Colonic mucosa (tissue), 4 donors: Measurements from ENCODE around the gene SND1. TPM values are rescaled to one million over a fixed set of nuclear protein-coding genes. Genes with fewer than 3 reads are reported as not detected.

ENCODE experiments used
- DNase-seq: peaks from one replicate; pipeline ENCODE4 v3.0.0-alpha.2; 2020
- H3K27ac ChIP-seq: fragments of 200-600 bp; one replicate; pipeline ENCODE4 v1.8.0; 2021
- H3K27me3 ChIP-seq: fragments of 200-600 bp; one replicate; pipeline ENCODE4 v1.8.0; 2021
- H3K36me3 ChIP-seq: fragments of 200-600 bp; one replicate; pipeline ENCODE4 v1.8.0; 2021
- H3K4me1 ChIP-seq: fragments of 200-600 bp; one replicate; pipeline ENCODE4 v1.8.0; 2021; ENCODE audit warnings: mild to moderate bottlenecking
- H3K4me3 ChIP-seq: fragments of 200-600 bp; one replicate; pipeline ENCODE4 v1.8.0; 2021
- H3K9ac ChIP-seq, 2 donors: one replicate each; pipeline ENCODE4 v1.7.0; 2013; ENCODE audit warnings: control low read depth in 2 of 2, low read depth in 2 of 2, low read length in 2 of 2
- H3K9me3 ChIP-seq: fragments of 200-600 bp; one replicate; pipeline ENCODE4 v1.8.0; 2021
- CTCF ChIP-seq: fragments of 200-600 bp; IDR thresholded peaks from one replicate; pipeline ENCODE4 v1.8.0; 2022; ENCODE audit warnings: antibody characterized with exemption, mild to moderate bottlenecking
- intact Hi-C: fragments of 100-400 bp; cut with DNase I; formaldehyde crosslinking; loops from one replicate; pipeline ENCODE4 v1.14.1; 2022
- total RNA-seq, 2 donors: library from RNA; stranded (reverse); fragmentation: NEBNext Ultra II Directional in 1 of 2; extraction: Animal tissue kit (Norgen Biotek cat#: 25700) in 1 of 2; gene quantifications; one replicate each; pipeline ENCODE4 v1.2.1, GENCODE V29; 2021
- donor health status: healthy.
- donor health status: DM: no; HTN: no; CAD: no.
- donor health status: DM: no; HTN: no; CAD: no.

SND1 gene
- total RNA-seq, 2 donors from 2014 or later = 134 to 163 TPM

- no peak overlapping the region for H3K4me3 ChIP-seq
- no peaks in the 10 kb centered on the region for H3K27me3 ChIP-seq
- no peaks in the 10 kb centered on the region for H3K4me1 ChIP-seq
- intact Hi-C loops = no loop called here
- H3K36me3 ChIP-seq = no peaks in the 10 kb centered on the region
- H3K9me3 ChIP-seq = no peaks in the 10 kb centered on the region
- DNase-seq = no peak
- no peak for TF ChIP-seq CTCF
- H3K27ac ChIP-seq = no peak overlapping the region
- no peak overlapping the region for H3K9ac ChIP-seq
Observed at GRCh38 chr7:128097211-128097731, 445.3 kb downstream of the SND1 start.

- no peak overlapping the region for H3K27ac ChIP-seq
- H3K27me3 ChIP-seq = peaks cover 8% of the 10 kb centered on the region
- no peaks in the 10 kb centered on the region for H3K4me1 ChIP-seq
- no peak for TF ChIP-seq CTCF
- no peaks in the 10 kb centered on the region for H3K9me3 ChIP-seq
- intact Hi-C loops = no loop called here
- H3K4me3 ChIP-seq = no peak overlapping the region
- H3K9ac ChIP-seq = no peak overlapping the region
- DNase-seq = no peak
- H3K36me3 ChIP-seq = no peaks in the 10 kb centered on the region
Observed at GRCh38 chr7:128098629-128099028, 446.6 kb downstream of the SND1 start.

GRCh38 chr7:128099204-128099671 is 447.2 kb downstream of the SND1 start:
- Histone ChIP-seq H3K27ac (no peak overlapping the region), H3K9me3 (no peaks in the 10 kb centered on the region)
- TF ChIP-seq CTCF = no peak

GRCh38 chr7:128100225-128100948 is 448.4 kb downstream of the SND1 start:
- Histone ChIP-seq H3K9me3 (no peaks in the 10 kb centered on the region), H3K27ac (no peak overlapping the region), H3K27me3 (peaks cover 18% of the 10 kb centered on the region), H3K36me3 (no peaks in the 10 kb centered on the region), H3K9ac (no peak overlapping the region), H3K4me3 (no peak overlapping the region), H3K4me1 (no peaks in the 10 kb centered on the region)
- TF ChIP-seq CTCF = no peak
- DNase-seq = no peak
- intact Hi-C loops = no loop called here

More at GRCh38 chr7:128099204-128099671, 447.2 kb downstream of the SND1 start:
- Histone ChIP-seq H3K4me3 (no peak overlapping the region), H3K9ac (no peak overlapping the region), H3K4me1 (no peaks in the 10 kb centered on the region), H3K36me3 (no peaks in the 10 kb centered on the region), H3K27me3 (peaks cover 14% of the 10 kb centered on the region)
- intact Hi-C loops = no loop called here
- no peak for DNase-seq

- H3K27me3 ChIP-seq = peaks cover 18% of the 10 kb centered on the region
- no peak overlapping the region for H3K27ac ChIP-seq
- no peak overlapping the region for H3K4me3 ChIP-seq
- no peak for TF ChIP-seq CTCF
- intact Hi-C loops = no loop called here
- no peak for DNase-seq
- H3K9ac ChIP-seq = no peak overlapping the region
- H3K36me3 ChIP-seq = no peaks in the 10 kb centered on the region
- H3K9me3 ChIP-seq = no peaks in the 10 kb centered on the region
- no peaks in the 10 kb centered on the region for H3K4me1 ChIP-seq
Observed at GRCh38 chr7:128100949-128101713, 449.1 kb downstream of the SND1 start.
